ENCODE measurements around the gene ACE2.
"Not testable (repeated sequence)": the region's sequence is repeated elsewhere in the genome, so short reads cannot be mapped to it uniquely, and the experiment has no call there.

Gene ACE2

GRCh38 chrX:15600745-15601144 lies at the start of gene ACE2:
Gene ACE2, minus strand, starts transcription at chrX:15600960. Its CDS starts 49 bp downstream, at chrX:15600911.
- DNase-seq (ENCODE audit: low read depth in 2 of 2): no peak

DNA sequence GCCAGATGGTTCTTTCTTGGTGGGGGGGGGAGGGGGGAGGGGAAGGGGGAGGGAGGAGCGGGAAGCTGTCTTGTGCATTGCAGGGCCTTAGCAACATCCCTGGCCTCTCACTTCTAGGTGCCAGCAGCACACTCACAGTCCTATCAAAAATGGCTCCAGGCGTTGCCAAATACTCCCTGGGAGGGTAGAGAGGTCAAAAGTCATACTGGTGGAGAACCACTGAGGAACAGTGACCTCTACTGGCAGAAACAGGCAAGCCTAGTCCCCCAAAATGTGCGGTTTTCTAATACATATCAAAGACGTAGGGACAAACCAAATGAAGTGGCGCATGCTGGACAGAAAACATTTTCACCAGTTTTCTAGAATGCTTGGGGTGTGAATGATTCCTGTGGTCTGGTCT lies 46.8 kb upstream of the ACE2 start:
- DNase-seq (ENCODE audit: low read depth in 2 of 2): not testable (repeated sequence)

- no peak for DNase-seq (ENCODE audit: low read depth in 2 of 2)
Measured at GRCh38 chrX:15646543-15646942, 45.8 kb upstream of the ACE2 start.

DNA sequence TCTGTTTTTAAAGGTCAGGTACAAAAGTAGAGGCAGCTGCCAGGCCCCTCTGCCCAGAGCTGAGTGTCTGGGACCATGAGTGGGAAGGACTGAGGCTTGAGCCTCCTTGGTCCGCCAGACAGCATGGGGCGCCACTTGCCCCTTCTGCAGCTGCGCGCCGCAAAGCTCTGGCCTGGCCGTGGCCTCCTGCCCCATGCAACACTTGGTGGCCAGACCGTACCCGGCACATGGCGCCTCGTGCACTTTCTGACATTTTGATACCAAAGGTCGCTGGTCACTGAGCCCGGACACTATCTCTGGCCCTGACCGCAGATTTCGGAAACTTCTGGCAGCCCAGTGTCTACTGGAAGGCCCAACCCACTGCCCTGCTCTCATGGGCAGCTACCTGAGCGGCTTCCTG lies 45.3 kb upstream of the ACE2 start:
- DNase-seq (ENCODE audit: low read depth in 2 of 2): no peak

- DNase-seq (ENCODE audit: low read depth in 2 of 2): no peak
Measured at GRCh38 chrX:15645266-15645665, 44.5 kb upstream of the ACE2 start.

DNA sequence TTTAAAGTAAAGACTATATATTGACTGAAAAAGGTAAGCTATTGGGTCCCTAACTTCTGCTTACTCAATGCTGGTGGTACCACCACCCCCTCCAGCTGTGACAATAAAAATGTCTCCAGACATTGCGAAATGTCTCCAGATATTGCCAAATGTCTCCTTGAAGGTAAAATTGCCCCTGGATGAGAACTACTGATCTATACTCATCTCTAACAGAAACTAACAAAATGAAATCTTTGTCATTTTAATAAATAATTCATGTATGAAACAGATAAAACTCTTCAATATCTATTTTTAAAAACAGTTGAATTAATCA lies 43.8 kb upstream of the ACE2 start:
- no peak for DNase-seq (ENCODE audit: low read depth in 2 of 2)

DNA sequence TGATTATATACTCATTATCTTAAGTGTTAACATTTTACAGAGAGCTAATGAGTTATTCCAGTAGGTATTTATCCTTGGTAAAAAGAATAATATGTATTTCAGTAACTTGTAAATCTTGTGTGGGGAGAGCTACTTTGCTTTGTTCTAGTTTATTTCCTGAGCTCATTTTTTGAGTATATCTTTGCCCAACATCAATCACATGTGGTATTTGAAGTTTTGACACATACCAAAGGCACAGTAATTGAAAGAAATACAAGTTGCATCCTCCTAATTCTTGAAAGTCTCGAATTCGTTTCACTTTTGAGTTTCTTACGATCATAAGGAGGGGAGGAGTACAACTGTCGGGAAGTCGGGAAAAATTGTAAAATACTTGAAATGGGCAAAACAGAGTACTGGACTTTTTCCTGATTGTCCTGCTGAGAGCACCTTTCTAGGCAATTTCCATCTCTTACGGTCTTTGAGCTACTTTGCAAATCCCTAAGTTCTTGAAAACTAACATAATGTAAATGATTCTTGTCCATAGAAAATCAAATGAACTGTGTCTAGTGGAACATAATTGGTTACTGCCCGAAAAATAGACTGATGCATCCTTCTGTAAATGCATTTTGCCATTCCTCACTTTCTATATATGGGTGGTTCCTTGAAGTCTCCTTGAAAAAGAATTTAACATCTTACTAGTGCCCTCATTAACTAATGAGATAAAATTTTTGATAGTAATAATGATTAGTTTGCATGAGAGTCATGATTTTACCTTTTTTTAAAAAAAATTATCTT lies 43.2 kb upstream of the ACE2 start:
- DNase-seq (ENCODE audit: low read depth in 2 of 2): no peak

GRCh38 chrX:15631637-15632036 lies 30.9 kb upstream of the ACE2 start:
- DNase-seq (ENCODE audit: low read depth in 2 of 2): no peak

DNA sequence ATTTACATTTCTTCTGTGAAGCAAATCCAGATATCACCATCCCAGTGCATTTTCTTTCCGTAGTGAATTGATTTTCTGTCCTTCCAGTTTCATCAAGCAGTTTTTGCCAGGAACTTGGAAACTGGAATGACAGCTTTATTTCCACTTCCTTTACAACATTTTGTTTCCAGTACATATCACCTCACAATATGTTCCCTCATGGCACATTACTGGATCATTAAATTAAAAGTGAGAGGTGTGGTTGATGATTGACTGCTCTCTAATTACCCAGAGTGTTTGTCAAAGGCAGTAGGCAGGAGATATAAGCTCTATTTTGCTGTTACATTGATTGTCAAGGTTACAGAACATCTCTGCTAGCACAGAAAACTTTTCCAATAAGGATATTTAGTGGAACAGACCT lies 22.3 kb upstream of the ACE2 start:
- no peak for DNase-seq (ENCODE audit: low read depth in 2 of 2)

- DNase-seq (ENCODE audit: low read depth in 2 of 2): no peak
Measured at GRCh38 chrX:15619053-15619755, 18.4 kb upstream of the ACE2 start.

- no peak for DNase-seq (ENCODE audit: low read depth in 2 of 2)
Measured at GRCh38 chrX:15617111-15617510, 16.4 kb upstream of the ACE2 start.

DNA sequence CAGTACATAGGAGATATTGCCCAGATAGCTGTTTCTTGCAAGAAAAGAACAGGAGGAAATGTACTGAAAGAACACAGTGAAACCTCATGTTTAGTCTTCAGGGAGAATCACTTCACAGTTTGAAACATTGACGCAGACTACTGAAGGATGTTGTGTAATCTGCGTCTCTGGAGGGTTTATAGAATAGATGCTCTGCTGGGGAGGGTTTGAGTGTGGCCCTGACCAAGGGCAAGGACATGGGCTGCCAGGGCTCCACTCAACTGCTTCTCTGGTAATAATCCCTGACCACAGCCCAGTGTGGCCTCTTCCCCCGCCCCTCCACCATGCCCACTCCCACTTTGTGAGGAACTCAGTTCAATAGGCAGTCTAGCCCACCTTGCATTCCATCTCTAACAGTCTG lies 15.8 kb upstream of the ACE2 start:
- DNase-seq (ENCODE audit: low read depth in 2 of 2): no peak

DNA sequence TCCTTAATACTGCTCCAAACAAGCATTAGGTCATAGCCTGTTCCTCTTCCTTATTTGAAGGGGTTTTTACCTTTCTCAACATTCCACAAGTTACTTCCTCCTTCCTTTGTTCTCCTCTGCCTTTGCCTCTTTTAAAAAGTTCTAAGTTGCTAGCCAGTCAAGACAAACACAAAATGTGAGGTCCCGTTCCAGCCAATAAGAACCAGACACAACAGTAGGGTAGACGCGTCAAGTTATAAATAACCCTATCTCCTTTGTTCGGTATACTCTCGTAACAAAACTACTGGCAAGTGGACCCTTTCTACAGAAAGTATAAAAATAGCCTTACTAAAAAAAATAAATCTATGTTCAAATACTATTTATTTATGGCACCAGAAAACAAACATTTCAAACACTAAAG lies 6.3 kb upstream of the ACE2 start:
- no peak for DNase-seq (ENCODE audit: low read depth in 2 of 2)

- DNase-seq (ENCODE audit: low read depth in 2 of 2): no peak
Measured at GRCh38 chrX:15606136-15606535, 5.4 kb upstream of the ACE2 start.

- DNase-seq (ENCODE audit: low read depth in 2 of 2): no peak
Measured at GRCh38 chrX:15605226-15605625, 4.5 kb upstream of the ACE2 start.

- DNase-seq (ENCODE audit: low read depth in 2 of 2): no peak
Measured at GRCh38 chrX:15602761-15603160, 2.0 kb upstream of the ACE2 start.

DNA sequence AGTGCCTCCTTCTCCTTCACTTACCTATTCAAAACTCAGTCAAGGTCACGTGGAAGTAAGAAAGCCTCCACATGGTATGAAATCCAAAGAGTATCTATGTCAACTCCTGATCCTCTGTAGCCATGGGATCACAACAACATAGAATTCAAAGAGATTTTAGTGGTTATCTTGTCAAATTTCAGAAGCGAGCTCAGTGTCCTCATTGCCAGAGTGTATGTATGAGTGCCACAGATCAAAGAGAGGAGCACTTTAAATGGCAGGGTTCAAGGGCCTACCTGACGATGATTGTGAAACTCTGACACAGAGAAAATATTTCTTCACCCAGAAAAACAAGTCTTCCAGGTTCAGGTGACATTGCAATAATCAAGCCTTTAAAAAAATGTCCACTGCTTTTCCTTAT lies 1.2 kb upstream of the ACE2 start:
- DNase-seq (ENCODE audit: low read depth in 2 of 2): no peak

GRCh38 chrX:15600049-15600448 lies 711 bp downstream of the ACE2 start:
- no peak for DNase-seq (ENCODE audit: low read depth in 2 of 2)

- no peak for DNase-seq (ENCODE audit: low read depth in 2 of 2)
Measured at GRCh38 chrX:15599461-15599860, 1.3 kb downstream of the ACE2 start.

DNA sequence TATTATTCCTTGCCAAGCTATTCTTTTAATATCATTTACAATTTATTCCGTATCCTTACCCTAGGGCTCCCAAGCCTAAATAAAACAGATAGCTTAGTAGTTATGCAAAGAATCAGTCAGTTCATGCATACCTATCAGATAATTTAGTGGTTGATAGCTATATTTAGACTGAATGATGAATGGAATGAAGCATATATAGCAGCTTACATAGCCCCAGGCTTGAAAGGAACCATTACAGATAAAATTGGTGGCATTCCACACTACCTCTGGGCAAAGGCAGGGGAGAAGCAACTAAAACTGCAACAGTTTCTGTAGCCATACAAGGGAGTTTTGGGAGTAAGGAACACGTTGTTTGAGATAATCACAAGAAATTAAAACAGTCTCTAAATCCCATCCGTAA lies 2.7 kb downstream of the ACE2 start:
- DNase-seq (ENCODE audit: low read depth in 2 of 2): no peak

GRCh38 chrX:15594371-15594770 lies 6.4 kb downstream of the ACE2 start:
- no peak for DNase-seq (ENCODE audit: low read depth in 2 of 2)

DNA sequence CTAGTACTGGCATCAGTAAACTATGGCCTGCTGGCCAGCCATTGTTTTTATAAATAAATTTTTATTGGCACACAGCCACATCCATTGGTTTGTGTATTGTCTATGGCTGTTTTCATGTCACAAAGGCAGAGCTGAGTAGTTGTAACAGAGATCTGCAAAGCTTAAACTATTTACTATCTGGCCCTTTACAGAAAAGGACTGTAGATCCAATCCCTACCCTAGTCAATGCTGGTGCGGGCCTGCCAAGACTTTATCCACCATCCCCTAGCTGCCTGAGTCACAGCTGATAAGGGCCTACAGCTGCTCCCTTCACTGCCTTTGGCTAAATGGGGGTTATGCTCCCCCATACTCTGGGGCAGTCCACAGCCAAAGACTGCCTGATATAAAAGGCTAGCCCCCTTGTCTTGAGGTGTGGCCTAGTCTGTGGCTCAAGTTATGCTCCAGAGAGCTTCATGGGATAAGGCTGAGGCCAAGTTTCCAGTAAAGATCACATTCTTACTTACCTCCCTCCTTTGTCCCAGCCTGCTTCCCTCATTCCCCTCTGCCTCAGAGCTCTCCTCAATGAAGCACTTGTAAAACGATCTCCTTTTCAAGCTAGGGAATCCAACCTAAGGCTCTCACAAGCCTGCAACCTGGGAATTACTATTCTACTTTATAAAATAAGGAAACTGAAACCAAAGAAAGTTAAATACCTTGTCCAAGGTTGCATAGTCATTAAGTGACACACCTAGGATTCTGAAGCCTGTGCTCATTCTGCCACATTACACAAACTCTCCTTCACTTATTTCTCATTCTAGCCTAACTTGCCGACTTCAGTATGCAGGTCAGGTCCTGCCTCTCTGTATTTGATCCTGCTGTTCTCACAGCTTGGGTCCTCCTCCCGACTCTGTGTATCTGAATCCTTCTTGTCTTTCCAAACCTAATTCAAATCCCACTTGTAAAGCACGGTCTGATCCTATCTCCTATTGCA lies 20.7 kb downstream of the ACE2 start:
- DNase-seq (ENCODE audit: low read depth in 2 of 2): no peak

- no peak for DNase-seq (ENCODE audit: low read depth in 2 of 2)
Measured at GRCh38 chrX:15576019-15576418, 24.7 kb downstream of the ACE2 start.
